GM20000 (cell line): Measurements from ENCODE around the gene RPL29.

ENCODE experiments used
- DNase-seq: peaks from one replicate; pipeline ENCODE4 v3.0.0; 2012; ENCODE audit warnings: low spot score
- CTCF ChIP-seq: IDR thresholded peaks from 2 replicates; pipeline ENCODE4 v1.5.1; 2012; ENCODE audit warnings: mild to moderate bottlenecking, control low read depth; ENCODE audit errors: extremely low read depth, missing control alignments

RPL29 gene

GRCh38 chr3:52025453-52025852 lies 29.8 kb upstream of the RPL29 start:
- TF ChIP-seq CTCF, result no peak
- no peak for DNase-seq

GRCh38 chr3:52024765-52025452 lies 29.2 kb upstream of the RPL29 start:
- TF ChIP-seq CTCF, result no peak

GRCh38 chr3:52023860-52024764 lies 28.4 kb upstream of the RPL29 start:
- TF ChIP-seq CTCF, result no peak
- peak; percentile 70 for DNase-seq

More at GRCh38 chr3:52024765-52025452, 29.2 kb upstream of the RPL29 start:
- DNase-seq, result no peak

GRCh38 chr3:52023101-52023770 lies 27.5 kb upstream of the RPL29 start:
- DNase-seq, result no peak
- no peak for TF ChIP-seq CTCF

GRCh38 chr3:52022323-52023100 lies 26.8 kb upstream of the RPL29 start:
- no peak for DNase-seq
- TF ChIP-seq CTCF, result no peak

GRCh38 chr3:52021489-52022268 lies 26.0 kb upstream of the RPL29 start:
- TF ChIP-seq CTCF, result no peak
- DNase-seq, result no peak
